Spleen (tissue), 7 donors: ENCODE results near the gene SWSAP1.

Experiments used
- CTCF ChIP-seq, 11 experiments: fragments of 200-600 bp in 7 of 11; fragments of 450-650 bp in 4 of 11; sonication (generic) in 4 of 11; IDR thresholded peaks in 8 of 11; conservative IDR thresholded peaks in 3 of 11; 1 replicate in 7 of 11; 2 replicates in 4 of 11; pipeline versions ENCODE4 v1.4.0 to v1.8.0; 2016 to 2021; ENCODE audit warnings: antibody characterized with exemption in 11 of 11, inconsistent platforms in 4 of 11, mild to moderate bottlenecking in 1 of 11
- POLR2A ChIP-seq, 3 donors: fragments of 450-650 bp; IDR thresholded peaks; one replicate each; pipeline ENCODE4 v1.5.1; 2017; ENCODE audit warnings: antibody characterized with exemption in 3 of 3, mild to moderate bottlenecking in 1 of 3
- POLR2AphosphoS5 ChIP-seq, 3 donors: sonication (generic); formaldehyde crosslinking; IDR thresholded peaks; one replicate each; pipeline ENCODE4 v1.5.1; 2017; ENCODE audit warnings: antibody characterized with exemption in 3 of 3
- donor health status: DM: no; HTN: no; CAD: no; lungs with moderate emphysema.
- donor health status: DM: no; HTN: no; CAD: no.
- donor health status: DM: no; HTN: no; CAD: no.

- TF ChIP-seq CTCF (IDR thresholded peaks at IDR 0.05 in 8 of 11, conservative IDR thresholded peaks at IDR 0.05 in 3 of 11) (no peak), POLR2AphosphoS5 (IDR thresholded peaks at IDR 0.05) (no peak), POLR2A (IDR thresholded peaks at IDR 0.05) (no peak)
Measured at GRCh38 chr19:11377756-11378155, 3.3 kb downstream of the SWSAP1 start.
